Liver (tissue), 9 donors: ENCODE measurements around the gene CDKL5. TPM values are rescaled to one million over a fixed set of nuclear protein-coding genes. Genes with fewer than 3 reads are reported as not detected.

Experiments used
- DNase-seq: peaks from one replicate; pipeline ENCODE4 v3.0.0-alpha.2; 2017; ENCODE audit warnings: low spot score
- H3K27ac ChIP-seq, 2 donors: one replicate each; pipeline ENCODE4 v1.7.0; 2013; ENCODE audit warnings: inconsistent platforms in 2 of 2, low read length in 2 of 2, control low read depth in 1 of 2, low read depth in 1 of 2, mild to moderate bottlenecking in 1 of 2
- H3K27me3 ChIP-seq, 4 donors: one replicate each; pipeline versions ENCODE4 v1.6.1 to v1.7.0; 2013; ENCODE audit warnings: low read length in 3 of 4, inconsistent platforms in 1 of 4, mild to moderate bottlenecking in 1 of 4, moderate library complexity in 1 of 4; ENCODE audit not compliant: control insufficient read depth in 4 of 4, insufficient read depth in 4 of 4
- H3K36me3 ChIP-seq, 4 donors: one replicate each; pipeline versions ENCODE4 v1.6.1 to v1.7.0; 2013; ENCODE audit warnings: low read length in 3 of 4, mild to moderate bottlenecking in 3 of 4, low read depth in 1 of 4, moderate library complexity in 1 of 4; ENCODE audit not compliant: control insufficient read depth in 4 of 4, insufficient read depth in 3 of 4
- H3K4me1 ChIP-seq, 4 donors: one replicate each; pipeline versions ENCODE4 v1.6.1 to v1.7.0; 2013; ENCODE audit warnings: low read length in 3 of 4, mild to moderate bottlenecking in 3 of 4, moderate library complexity in 1 of 4; ENCODE audit not compliant: control insufficient read depth in 4 of 4, insufficient read depth in 4 of 4
- H3K4me3 ChIP-seq, 3 donors: one replicate each; pipeline versions ENCODE4 v1.6.1 to v1.7.0; 2013; ENCODE audit warnings: low read length in 3 of 3, control low read depth in 1 of 3, low read depth in 1 of 3, mild to moderate bottlenecking in 1 of 3
- H3K9ac ChIP-seq, 2 donors: one replicate each; pipeline ENCODE4 v1.7.0; 2013; ENCODE audit warnings: low read length in 2 of 2, mild to moderate bottlenecking in 2 of 2, moderate library complexity in 2 of 2, control low read depth in 1 of 2, low read depth in 1 of 2
- H3K9me3 ChIP-seq, 4 donors: one replicate each; pipeline versions ENCODE4 v1.6.1 to v1.7.0; 2013; ENCODE audit warnings: low read length in 3 of 4; ENCODE audit not compliant: control insufficient read depth in 4 of 4
- ATF3 ChIP-seq: IDR thresholded peaks from 2 replicates; pipeline ENCODE4 v1.6.1; 2016; ENCODE audit warnings: antibody characterized with exemption
- CTCF ChIP-seq: fragments of 150-350 bp; IDR thresholded peaks from 2 replicates; pipeline ENCODE4 v1.5.1; 2017; ENCODE audit warnings: improper control_type of control experiment, low read depth, low read length; ENCODE audit not compliant: missing input control
- EGR1 ChIP-seq, 2 donors: IDR thresholded peaks; 2 replicates each; pipeline ENCODE4 v1.6.1; 2016 to 2018; ENCODE audit warnings: antibody characterized with exemption in 2 of 2, low read depth in 2 of 2
- FOXA1 ChIP-seq: IDR thresholded peaks from 2 replicates; pipeline ENCODE4 v1.6.1; 2016; ENCODE audit warnings: antibody characterized with exemption
- GABPA ChIP-seq, 2 donors: IDR thresholded peaks in 1 of 2; conservative IDR thresholded peaks in 1 of 2; 2 replicates each; pipeline ENCODE4 v1.6.1; 2016; ENCODE audit warnings: antibody characterized with exemption in 2 of 2, mild to moderate bottlenecking in 1 of 2, moderate library complexity in 1 of 2
- HNF4A ChIP-seq, 2 donors: conservative IDR thresholded peaks; 2 replicates each; pipeline ENCODE4 v1.6.1; 2016; ENCODE audit warnings: antibody characterized with exemption in 2 of 2, mild to moderate bottlenecking in 2 of 2
- JUND ChIP-seq, 2 donors: IDR thresholded peaks; 2 replicates each; pipeline ENCODE4 v1.6.1; 2016; ENCODE audit warnings: antibody characterized with exemption in 2 of 2
- MAX ChIP-seq: IDR thresholded peaks from 2 replicates; pipeline ENCODE4 v1.6.1; 2016; ENCODE audit warnings: antibody characterized with exemption
- NR2F2 ChIP-seq: IDR thresholded peaks from 2 replicates; pipeline ENCODE4 v1.6.1; 2016; ENCODE audit warnings: antibody characterized with exemption
- RAD21 ChIP-seq, 2 donors: IDR thresholded peaks; 2 replicates each; pipeline ENCODE4 v1.6.1; 2016; ENCODE audit warnings: antibody characterized with exemption in 2 of 2, mild to moderate bottlenecking in 2 of 2
- REST ChIP-seq: IDR thresholded peaks from 2 replicates; pipeline ENCODE4 v1.6.1; 2016; ENCODE audit warnings: antibody characterized with exemption, mild to moderate bottlenecking
- SP1 ChIP-seq: IDR thresholded peaks from 2 replicates; pipeline ENCODE4 v1.6.1; 2018; ENCODE audit warnings: antibody characterized with exemption, mild to moderate bottlenecking
- TAF1 ChIP-seq: conservative IDR thresholded peaks from 2 replicates; pipeline ENCODE4 v1.6.1; 2016; ENCODE audit warnings: antibody characterized with exemption, mild to moderate bottlenecking
- YY1 ChIP-seq: IDR thresholded peaks from 2 replicates; pipeline ENCODE4 v1.6.1; 2016; ENCODE audit warnings: antibody characterized with exemption, mild to moderate bottlenecking
- ZBTB33 ChIP-seq: IDR thresholded peaks from 2 replicates; pipeline ENCODE4 v1.6.1; 2016; ENCODE audit warnings: antibody characterized with exemption
- WGBS: extraction: QIAGEN DNeasy Blood & Tissue Kit; methylation state at CpG from one replicate; pipeline ENCODE4 v1.1.7; 2013; 5-methylcytosine and 5-hydroxymethylcytosine counted together
- polyA plus RNA-seq, 2 donors: library from polyadenylated mRNA; stranded (reverse) in 1 of 2; unstranded in 1 of 2; fragments of 200-250 nt in 1 of 2; fragments of >200 nt in 1 of 2; fragmentation: Nextera tagmentation in 1 of 2; extraction: Ambion mirVana in 1 of 2; gene quantifications; one replicate each; pipeline versions ENCODE4 v1.2.1 to v1.2.3, GENCODE V29; 2013 to 2015
- total RNA-seq, 2 donors: library from RNA; depleted of rRNA; stranded (reverse); fragments of >200 nt; gene quantifications; one replicate each; pipeline ENCODE4 v1.2.3, GENCODE V29; 2014
- donor health status: healthy.
- donor health status: healthy.
- donor health status: healthy.
- donor health status: healthy.
- donor health status: healthy.

Gene CDKL5
- total and polyA plus RNA-seq, 4 donors = 0.59 to 3.3 (median 2.0) TPM

- no peak for TF ChIP-seq ATF3
Measured at GRCh38 chrX:18406531-18407266, 18.7 kb upstream of the CDKL5 start (continued).

GRCh38 chrX:18410038-18410437, 15.4 kb upstream of the CDKL5 start:
- DNase-seq = no peak
- H3K9ac ChIP-seq = no peak overlapping the region
- H3K27me3 ChIP-seq = no peaks in the 10 kb centered on the region
- no peaks in the 10 kb centered on the region for H3K36me3 ChIP-seq
- WGBS = 79% methylated on average over 5 of the region's 5 CpGs
- no peaks in the 10 kb centered on the region for H3K4me1 ChIP-seq
- no peaks in the 10 kb centered on the region for H3K9me3 ChIP-seq
- no peak overlapping the region for H3K4me3 ChIP-seq
- no peak overlapping the region for H3K27ac ChIP-seq
- TF ChIP-seq RAD21 (IDR thresholded peaks at IDR 0.05) = peak; percentile 69 to 73
- no peak for TF ChIP-seq REST
- peak; percentile 23 for TF ChIP-seq CTCF
- TF ChIP-seq TAF1 = no peak

GRCh38 chrX:18415386-18415785, 10.0 kb upstream of the CDKL5 start:
- no peaks in the 10 kb centered on the region for H3K4me1 ChIP-seq
- no peaks in the 10 kb centered on the region for H3K27me3 ChIP-seq
- no peak overlapping the region for H3K4me3 ChIP-seq
- H3K27ac ChIP-seq = no peak overlapping the region
- H3K9ac ChIP-seq = no peak overlapping the region
- no peak for DNase-seq
- H3K36me3 ChIP-seq = no peaks in the 10 kb centered on the region
- H3K9me3 ChIP-seq = no peaks in the 10 kb centered on the region
- TF ChIP-seq ZBTB33 = no peak
- TF ChIP-seq MAX = no peak
- no peak for TF ChIP-seq FOXA1
- no peak for TF ChIP-seq ATF3
- no peak for TF ChIP-seq HNF4A (conservative IDR thresholded peaks at IDR 0.05)
- TF ChIP-seq RAD21 (IDR thresholded peaks at IDR 0.05) = no peak
- no peak for TF ChIP-seq YY1
- TF ChIP-seq REST = no peak
- TF ChIP-seq EGR1 (IDR thresholded peaks at IDR 0.05; ENCODE audit: low read depth in 2 of 2) = no peak
- TF ChIP-seq JUND (IDR thresholded peaks at IDR 0.05) = no peak
- TF ChIP-seq GABPA (IDR thresholded peaks at IDR 0.05 in 1 of 2, conservative IDR thresholded peaks at IDR 0.05 in 1 of 2) = no peak
- no peak for TF ChIP-seq NR2F2
- no peak for TF ChIP-seq SP1
